ENCODE measurements around the gene CABP7.

CABP7 gene

DNA sequence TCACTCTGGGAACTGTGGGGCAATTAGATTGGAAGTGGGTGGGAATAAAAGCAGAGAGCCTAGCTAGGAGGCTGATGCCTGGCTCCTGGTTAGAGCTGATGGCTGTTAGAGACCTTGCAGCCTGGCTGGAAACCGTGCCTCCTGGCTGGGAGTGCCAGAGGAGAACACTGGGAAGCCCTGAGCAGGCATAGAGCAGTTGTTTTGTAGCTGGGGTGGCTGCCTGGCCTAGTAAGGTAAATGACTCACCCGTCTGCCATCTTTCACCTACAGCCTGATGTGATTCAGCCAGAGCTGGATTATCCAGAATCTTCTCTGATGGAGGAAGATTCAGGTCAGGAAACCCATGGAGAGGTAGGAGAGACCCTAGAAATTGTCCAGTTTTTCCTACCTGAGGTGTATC lies 53.4 kb downstream of the CABP7 start:
- DNase-seq (ENCODE audit: low spot score) = no peak

DNA sequence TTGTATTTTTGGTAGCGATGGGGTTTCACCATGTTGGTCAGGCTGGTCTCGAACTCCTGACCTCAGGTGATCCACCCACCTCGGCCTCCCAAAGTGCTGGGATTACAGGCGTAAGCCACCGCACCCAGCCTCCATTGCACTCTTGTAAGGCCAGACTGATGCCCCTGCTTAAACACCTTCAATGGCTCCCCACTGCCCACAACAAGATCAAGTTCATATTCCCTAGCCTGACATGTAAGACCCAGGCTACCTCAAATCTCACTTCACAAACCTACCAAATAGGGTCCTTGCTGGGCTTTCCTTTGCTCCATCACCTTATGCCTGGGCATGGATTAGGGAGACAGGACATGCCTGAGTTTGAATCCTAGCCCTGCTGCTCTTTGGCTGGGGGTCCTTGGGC lies 60.4 kb downstream of the CABP7 start:
- no peak for DNase-seq (ENCODE audit: low spot score)

DNA sequence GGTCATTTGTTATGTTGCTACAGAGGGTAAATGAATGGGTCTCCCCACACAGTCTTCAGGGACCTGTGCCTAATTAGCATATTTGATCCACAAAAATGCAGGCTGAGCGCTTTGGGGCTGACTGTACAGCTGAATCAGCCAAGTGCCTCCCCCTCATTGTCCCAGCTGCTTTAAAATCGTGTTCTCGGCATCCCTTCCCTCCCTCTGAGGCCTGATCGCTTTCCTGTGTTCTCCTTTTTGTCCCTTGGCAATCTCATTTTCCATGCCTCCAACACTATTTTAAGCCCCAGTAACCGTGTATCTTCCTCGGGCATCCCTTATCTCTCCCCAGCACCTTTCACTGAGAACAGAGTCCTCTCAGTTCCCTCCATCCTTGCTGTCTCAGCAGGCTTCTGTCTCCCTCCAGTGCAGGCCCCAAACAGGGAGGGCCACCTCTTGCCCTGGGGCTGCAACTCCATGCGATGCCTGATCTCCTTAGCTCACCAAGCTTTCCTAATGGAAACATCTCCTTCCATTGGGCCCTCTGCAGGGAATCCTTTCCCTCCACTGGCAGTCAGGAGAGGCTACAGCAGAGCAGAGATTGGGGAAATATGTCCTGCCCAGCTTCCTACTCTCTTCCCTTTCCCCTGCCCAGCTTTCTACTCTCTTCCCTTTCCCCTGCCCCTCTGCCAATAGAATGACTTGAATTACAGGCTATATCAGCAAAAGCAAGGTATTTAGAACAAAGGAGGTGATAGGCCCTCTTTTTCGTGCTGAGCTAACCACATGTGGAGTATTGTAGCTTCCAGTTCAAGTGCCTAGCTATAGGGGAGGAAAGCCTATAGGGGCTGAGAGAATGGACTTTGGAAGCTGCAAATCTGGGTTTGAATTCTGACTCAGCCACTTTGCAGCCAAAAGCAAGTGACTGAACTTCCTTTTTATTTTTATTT lies 61.2 kb downstream of the CABP7 start:
- DNase-seq (ENCODE audit: low spot score) = no peak

Small RNA genes lying within 50 kb of the gene (small RNA-seq; reads per million reads assigned to genes)
- gene AC004882.2 (0 reads per million in 2 experiments), gene RF00019 (0 reads per million in 2 experiments)

Data from SK-N-DZ (cell line).